GM12878 (cell line): ENCODE results near the gene STK33. TPM values are rescaled to one million over a fixed set of nuclear protein-coding genes. Genes with fewer than 3 reads are reported as not detected.

Source experiments
- BACH1 ChIP-seq: fragments of 450-650 bp; IDR thresholded peaks from 2 replicates; pipeline ENCODE4 v1.6.1; 2017; ENCODE audit warnings: mild to moderate bottlenecking, borderline replicate concordance
- BCL11A ChIP-seq: IDR thresholded peaks from 2 replicates; pipeline ENCODE4 v1.6.1; 2011; ENCODE audit warnings: low read depth, low read length
- BMI1 ChIP-seq: fragments of 450-650 bp; IDR thresholded peaks from 2 replicates; pipeline ENCODE4 v1.6.1; 2016; ENCODE audit warnings: mild to moderate bottlenecking, moderate library complexity, borderline replicate concordance
- CEBPB ChIP-seq, 2 experiments: fragments of 150-350 bp in 1 of 2; IDR thresholded peaks; 2 replicates each; pipeline ENCODE4 v1.6.1; 2012 to 2014; ENCODE audit warnings: low read depth in 2 of 2, low read length in 2 of 2, borderline replicate concordance in 1 of 2, inconsistent platforms in 1 of 2
- CREB1 ChIP-seq: IDR thresholded peaks from 2 replicates; pipeline ENCODE4 v1.6.1; 2012; ENCODE audit warnings: low read depth, mild to moderate bottlenecking, inconsistent platforms
- CREM ChIP-seq: IDR thresholded peaks from 2 replicates; pipeline ENCODE4 v1.6.1; 2014; ENCODE audit warnings: antibody characterized with exemption, low read depth
- CTCF ChIP-seq, 3 experiments: IDR thresholded peaks in 2 of 3; conservative IDR thresholded peaks in 1 of 3; 2 replicates each; pipeline ENCODE4 v1.5.1; 2011; ENCODE audit warnings: low read depth in 3 of 3, low read length in 3 of 3, mild to moderate bottlenecking in 3 of 3, control low read depth in 2 of 3, moderate library complexity in 2 of 3, inconsistent platforms in 1 of 3, mixed read lengths in 1 of 3; ENCODE audit not compliant: control insufficient read depth in 2 of 3, insufficient read depth in 1 of 3; ENCODE audit errors: extremely low read depth in 1 of 3
- IRF3 ChIP-seq: fragments of 450-650 bp; IDR thresholded peaks from 2 replicates; pipeline ENCODE4 v1.6.1; 2014; ENCODE audit warnings: mild to moderate bottlenecking
- MEF2B ChIP-seq: fragments of 450-650 bp; IDR thresholded peaks from 2 replicates; pipeline ENCODE4 v1.6.1; 2018; ENCODE audit warnings: mild to moderate bottlenecking, moderate library complexity; ENCODE audit not compliant: partially characterized antibody, poor library complexity, severe bottlenecking
- MYB ChIP-seq: fragments of 150-350 bp; IDR thresholded peaks from 2 replicates; pipeline ENCODE4 v1.6.1; 2014; ENCODE audit warnings: mild to moderate bottlenecking, low read depth, low read length, borderline replicate concordance
- NFIC ChIP-seq: IDR thresholded peaks from 2 replicates; pipeline ENCODE4 v1.6.1; 2012; ENCODE audit warnings: low read depth, mild to moderate bottlenecking, inconsistent platforms, low read length, moderate library complexity
- PBX3 ChIP-seq: IDR thresholded peaks from 2 replicates; pipeline ENCODE4 v1.6.1; 2011; ENCODE audit warnings: mild to moderate bottlenecking, low read depth, low read length, moderate library complexity; ENCODE audit not compliant: insufficient replicate concordance
- PRDM15 ChIP-seq: fragments of 450-650 bp; formaldehyde crosslinking; IDR thresholded peaks from 2 replicates; pipeline ENCODE4 v1.4.0; 2020; ENCODE audit warnings: mild to moderate bottlenecking, moderate library complexity
- TBL1XR1 ChIP-seq: IDR thresholded peaks from 2 replicates; pipeline ENCODE4 v1.6.1; 2012; ENCODE audit warnings: low read depth, low read length, improper control_type of control experiment
- ZBTB40 ChIP-seq: fragments of 450-650 bp; IDR thresholded peaks from 2 replicates; pipeline ENCODE4 v1.6.1; 2016; ENCODE audit warnings: mild to moderate bottlenecking, moderate library complexity, borderline replicate concordance
- polyA plus RNA-seq, 11 experiments: library from polyadenylated mRNA; depleted of rRNA in 4 of 11; unstranded in 6 of 11; stranded (reverse) in 5 of 11; fragments of >200 nt; fragmentation: Nextera tagmentation in 4 of 11; fragmentation: Illumina TruSeq in 1 of 11; extraction: Ambion mirVana in 4 of 11; extraction: Trizol in 1 of 11; gene quantifications; 1 replicate in 1 of 11; 2 replicates in 10 of 11; pipeline versions ENCODE4 v1.2.1 to v1.2.3, GENCODE V29; 2011 to 2016; ENCODE audit warnings: inconsistent platforms in 2 of 11, missing spikeins in 2 of 11, low read depth in 1 of 11
- total RNA-seq, 4 experiments: library from RNA; depleted of rRNA in 3 of 4; stranded (reverse); fragments of >200 nt in 3 of 4; fragmentation: Illumina TruSeq in 1 of 4; extraction: Trizol in 1 of 4; gene quantifications; 2 replicates each; pipeline versions ENCODE4 v1.2.1 to v1.2.3, GENCODE V29; 2013 to 2021

The STK33 gene
- total and polyA plus RNA-seq, 10 of the 15 experiments (the other 5 are each of a cell fraction or from before 2014, with no cell fraction given) = 5.2 to 27.3 (median 18.3) TPM

- TF ChIP-seq CREB1 (0 out of 2 replicates have a peak, but pooled peaks have one; percentile 5), BACH1 (no peak), ZBTB40 (peak; percentile 96), BCL11A (no peak), CREM (0 out of 2 replicates have a peak, but pooled peaks have one; percentile 12), TBL1XR1 (no peak), NFIC (peak; percentile 37; the same call in 1 of the 2 replicates), PRDM15 (CRISPR knock-in tag) (no peak), MEF2B (peak; percentile 78), MYB (no peak), BMI1 (no peak), CEBPB (IDR thresholded peaks at IDR 0.05; ENCODE audit: borderline replicate concordance in 1 of 2, low read depth in 2 of 2, low read length in 2 of 2) (no peak), IRF3 (no peak), PBX3 (no peak), CTCF (IDR thresholded peaks at IDR 0.05 in 2 of 3, conservative IDR thresholded peaks at IDR 0.05 in 1 of 3; ENCODE audit: control insufficient read depth in 2 of 3, extremely low read depth in 1 of 3, insufficient read depth in 1 of 3, low read depth in 3 of 3, low read length in 3 of 3) (no peak)
Measured at GRCh38 chr11:8531982-8532381, 62.0 kb downstream of the STK33 start (continued).
